HG02678 (cell line): Measurements from ENCODE around the gene CMTM8.
A peak's percentile ranks its signal among the peaks of the same experiment; 100 is the strongest.
"Not testable (repeated sequence)": the region's sequence is repeated elsewhere in the genome, so short reads cannot be mapped to it uniquely, and the experiment has no call there.

Source experiments
- ATAC-seq: cut with Tn5 transposase; IDR thresholded peaks from one replicate; pipeline ENCODE4 v1.9.1; 2021; ENCODE audit warnings: mild to moderate bottlenecking, moderate library complexity; ENCODE audit not compliant: unreplicated experiment

CMTM8 gene

DNA sequence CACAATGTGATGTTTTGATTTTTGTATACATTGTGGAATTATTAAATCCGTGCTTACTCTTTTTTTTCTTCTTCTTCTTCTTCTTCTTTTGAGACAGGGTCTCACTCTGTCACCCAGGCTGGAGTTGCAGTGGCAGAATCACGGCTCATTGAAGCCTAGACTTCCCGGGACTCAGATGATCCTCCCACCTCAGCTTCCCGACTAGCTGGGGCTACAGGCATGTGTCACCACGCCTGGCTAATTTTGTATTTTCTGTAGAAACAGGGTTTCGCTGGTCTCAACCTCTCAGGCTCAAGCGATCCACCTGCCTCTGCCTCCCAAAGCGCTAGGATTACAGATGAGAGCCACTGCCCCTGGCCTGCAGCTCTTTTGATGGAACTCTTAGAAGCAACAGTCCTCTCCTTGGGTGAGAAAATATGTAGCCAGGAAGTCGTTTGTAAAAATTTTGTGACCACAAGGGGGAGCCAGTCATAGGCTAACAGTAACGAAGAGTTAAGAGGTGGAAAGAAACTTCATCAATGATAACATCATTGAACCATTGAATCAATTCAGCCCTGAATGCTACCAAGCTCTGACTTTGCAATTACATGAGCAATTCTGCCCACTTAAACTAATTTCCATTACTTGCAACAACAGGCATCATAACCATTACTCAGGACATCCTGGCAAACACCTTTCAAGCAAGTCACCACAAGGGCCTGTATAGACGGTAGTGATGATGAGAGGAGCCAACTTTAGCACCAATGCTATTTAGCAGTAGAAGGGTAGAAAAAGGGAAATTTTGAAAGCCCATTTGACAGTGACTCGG, 136.5 kb downstream of the CMTM8 start:
- peak; percentile 57 for ATAC-seq

GRCh38 chr3:32375596-32375930, 137.1 kb downstream of the CMTM8 start:
- ATAC-seq = no peak

DNA sequence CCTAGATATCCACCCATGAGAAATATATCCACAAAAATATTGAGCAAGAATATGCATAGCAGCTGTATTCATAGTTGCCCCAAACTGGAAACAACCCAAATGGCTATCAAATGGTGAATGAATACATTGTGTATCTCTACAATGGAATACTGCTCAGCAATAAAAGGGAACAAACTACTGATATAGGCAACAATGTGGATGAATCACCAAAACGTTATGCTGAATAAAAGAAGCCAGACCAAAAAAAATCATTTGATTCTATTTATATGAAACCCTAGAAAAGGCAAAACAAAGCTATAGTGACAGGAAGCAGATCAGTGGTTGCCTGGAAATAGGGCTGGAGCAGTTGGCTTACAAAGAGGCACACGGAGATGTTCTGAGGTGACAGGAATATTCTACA, 137.6 kb downstream of the CMTM8 start:
- ATAC-seq = no peak

DNA sequence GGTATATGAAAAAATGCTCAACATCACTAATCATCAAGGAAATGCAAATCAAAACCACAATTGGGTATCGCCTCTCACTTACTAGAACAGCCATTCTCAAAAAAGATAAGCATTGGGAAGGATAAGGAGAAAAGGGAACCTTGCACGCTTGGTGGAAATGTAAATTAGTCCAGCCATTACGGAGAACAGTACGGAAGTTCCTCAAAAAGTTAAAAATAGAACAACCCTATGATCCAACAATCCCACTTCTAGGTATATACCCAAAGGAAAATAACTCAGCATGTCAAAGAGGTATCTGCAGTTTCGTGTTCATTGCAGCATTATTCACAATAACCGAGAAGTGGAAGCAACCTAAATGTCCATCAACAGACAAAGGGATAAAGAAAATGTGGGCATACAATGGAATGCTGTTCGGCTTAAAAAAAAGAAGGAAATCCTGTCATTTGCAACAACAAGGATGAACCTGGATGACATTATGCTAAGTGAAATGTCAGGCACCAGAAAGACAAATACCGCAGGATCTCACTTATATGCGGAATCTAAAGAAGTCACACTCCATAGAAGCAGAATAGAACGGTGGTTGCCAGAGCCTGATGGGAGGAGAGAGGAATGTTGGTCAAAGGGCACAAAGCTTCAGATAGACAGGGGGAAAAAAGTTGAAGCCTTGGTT, 141.5 kb downstream of the CMTM8 start:
- ATAC-seq = no peak

DNA sequence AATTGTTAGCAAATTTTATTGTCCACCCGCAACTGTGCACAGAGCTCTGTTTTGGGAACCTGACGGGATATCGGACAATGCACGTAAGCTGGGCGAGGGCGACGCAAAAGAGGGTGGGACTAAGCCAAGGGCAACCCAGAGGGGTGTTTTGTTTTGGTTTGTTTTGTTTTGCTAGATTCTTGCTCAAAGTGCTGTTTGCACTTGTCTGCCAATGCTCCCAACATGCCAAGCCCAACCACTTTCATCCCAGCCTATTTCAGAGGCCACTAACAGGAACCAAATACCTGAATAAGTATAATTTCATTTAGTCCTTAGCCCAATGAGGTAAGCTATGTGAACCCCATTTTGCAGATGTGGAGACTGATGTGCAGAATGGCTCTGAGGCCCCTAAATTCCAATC, 143.4 kb downstream of the CMTM8 start:
- ATAC-seq = no peak

- no peak for ATAC-seq
Observed at GRCh38 chr3:32383136-32383711, 144.7 kb downstream of the CMTM8 start.

GRCh38 chr3:32384938-32385337, 146.5 kb downstream of the CMTM8 start:
- no peak for ATAC-seq

DNA sequence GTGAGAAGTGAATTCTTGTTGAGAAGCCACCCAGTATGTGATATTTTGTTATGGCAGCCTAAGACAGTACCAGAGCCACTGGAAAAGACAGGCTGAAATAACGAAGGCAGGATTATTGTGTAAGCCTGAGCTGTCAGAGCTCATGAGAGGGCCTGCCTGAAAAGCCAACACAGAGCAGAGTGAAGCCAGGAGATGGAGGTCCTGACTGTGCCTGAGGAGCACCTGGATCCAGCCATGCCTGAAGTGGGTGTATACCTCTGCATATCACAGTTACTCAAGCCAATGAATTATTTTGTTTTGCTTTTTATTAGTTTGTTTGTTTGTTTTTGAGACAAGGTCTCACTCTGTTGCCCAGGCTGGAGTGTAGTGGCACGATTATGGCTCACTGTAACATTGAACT, 149.0 kb downstream of the CMTM8 start:
- no peak for ATAC-seq

DNA sequence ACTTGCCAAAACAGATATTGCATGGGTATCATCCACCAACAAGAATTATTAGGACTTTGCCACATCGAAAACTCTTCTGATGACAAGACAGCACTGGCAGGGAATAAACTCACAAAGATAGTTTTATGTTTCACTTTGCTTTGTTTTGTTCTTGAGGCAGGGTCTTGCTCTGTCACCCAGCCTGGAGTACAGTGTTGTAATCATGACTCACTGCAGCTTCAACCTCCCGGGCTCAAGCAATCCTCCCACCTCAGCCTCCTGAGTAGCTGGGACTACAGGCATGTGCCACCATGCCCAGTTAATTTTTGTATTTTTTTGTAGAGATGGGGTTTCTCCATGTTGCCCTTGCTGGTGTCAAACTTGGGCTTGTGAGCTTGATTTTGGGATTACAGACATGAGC, 151.1 kb downstream of the CMTM8 start:
- ATAC-seq = not testable (repeated sequence)

DNA sequence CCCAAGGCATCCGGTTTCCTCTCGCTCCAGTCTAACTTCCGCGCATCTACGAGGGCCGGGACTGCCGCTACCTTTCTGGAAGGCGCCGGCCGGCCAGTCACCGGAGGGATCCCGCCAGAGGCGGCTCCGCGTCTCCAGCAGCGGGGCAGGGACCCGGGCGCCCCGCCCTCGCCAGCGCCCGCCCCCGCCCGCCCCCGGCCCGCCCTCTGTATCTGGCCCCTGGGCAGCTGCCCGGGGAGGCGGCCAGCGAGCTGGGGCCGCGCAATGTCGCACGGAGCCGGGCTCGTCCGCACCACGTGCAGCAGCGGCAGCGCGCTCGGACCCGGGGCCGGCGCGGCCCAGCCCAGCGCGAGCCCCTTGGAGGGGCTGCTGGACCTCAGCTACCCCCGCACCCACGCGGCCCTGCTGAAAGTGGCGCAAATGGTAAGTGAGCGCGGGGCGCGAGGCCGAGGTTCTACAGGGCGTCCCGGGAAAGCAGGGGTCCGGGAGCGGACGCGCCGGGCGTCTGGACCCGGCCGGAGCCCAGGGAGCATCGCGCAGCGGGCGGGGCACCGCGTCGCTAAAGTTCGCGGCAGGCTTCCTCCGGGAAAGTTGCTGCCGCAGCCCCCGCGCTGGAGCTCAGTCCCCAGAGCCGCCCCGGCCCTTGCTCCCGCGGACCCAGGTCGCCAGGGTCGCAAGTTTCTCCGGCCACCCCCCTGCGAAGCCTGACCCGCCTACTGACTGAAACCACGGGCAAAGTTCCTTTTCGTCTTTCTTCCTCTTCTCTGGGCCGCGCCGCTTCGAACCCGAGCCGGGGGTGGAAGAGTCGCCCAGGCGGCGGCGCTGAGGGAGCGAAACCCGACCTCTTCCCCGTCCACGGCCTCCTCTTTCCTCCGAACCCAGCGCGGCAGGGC, 153.4 kb downstream of the CMTM8 start, which contains the start of gene CMTM7:
TSS of gene CMTM7 (plus strand) at position 211 of the 893 bp plus-strand sequence. CDS start at position 265, 54 bp downstream.
- peak; percentile 52 for ATAC-seq

GRCh38 chr3:32392536-32393302, 154.2 kb downstream of the CMTM8 start:
- ATAC-seq = peak; percentile 4

GRCh38 chr3:32395496-32395895, 157.0 kb downstream of the CMTM8 start:
- ATAC-seq = no peak

DNA sequence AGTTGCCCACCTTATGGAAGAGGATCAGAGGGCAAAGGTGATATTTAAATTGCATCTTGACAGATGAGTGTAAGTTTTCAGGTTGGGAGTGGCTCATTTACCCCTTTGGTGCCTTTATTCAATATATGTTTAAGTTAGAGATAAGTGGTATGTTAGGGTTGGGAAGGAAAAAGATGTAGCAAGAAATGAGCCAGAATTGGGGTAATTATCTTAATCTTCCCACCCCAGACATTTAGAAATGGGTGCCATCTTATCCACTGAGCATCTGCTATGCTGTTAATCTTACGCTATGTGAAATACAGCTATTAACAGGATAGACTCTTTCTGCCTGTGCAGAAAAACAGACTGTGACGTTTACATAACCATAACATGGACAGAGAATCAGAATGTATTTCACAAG, 159.5 kb downstream of the CMTM8 start:
- no peak for ATAC-seq

- no peak for ATAC-seq
Observed at GRCh38 chr3:32398531-32398930, 160.1 kb downstream of the CMTM8 start.

DNA sequence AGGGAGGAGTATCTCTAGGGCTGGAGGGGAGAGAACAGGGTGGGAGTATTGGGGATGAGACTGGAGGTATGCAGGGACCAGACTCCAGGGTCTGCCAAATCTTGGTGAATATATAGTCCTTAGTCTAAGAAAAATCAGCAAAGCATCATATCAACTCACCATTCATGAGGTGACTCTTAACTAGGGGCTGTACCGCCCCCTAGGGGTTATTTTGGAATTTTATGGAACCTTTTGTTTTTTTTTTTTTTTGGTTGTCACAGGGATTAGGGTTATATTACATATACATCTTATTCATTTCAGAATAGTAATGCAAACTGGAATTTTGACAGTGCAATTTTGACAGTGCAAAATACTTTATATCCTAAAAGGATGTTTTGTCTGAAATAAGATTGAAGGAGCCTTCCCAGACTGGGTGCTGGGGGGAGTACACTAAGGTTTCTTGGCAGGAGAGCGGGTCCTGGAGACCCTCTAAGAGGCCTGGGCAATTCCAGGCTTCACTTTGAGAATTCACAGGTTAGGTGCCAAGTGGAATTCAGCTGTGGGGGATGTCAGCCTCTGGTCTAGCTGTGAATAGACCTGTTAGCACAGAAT, 160.6 kb downstream of the CMTM8 start:
- ATAC-seq = no peak

- ATAC-seq = peak; percentile 18
Observed at GRCh38 chr3:32401126-32401525, 162.6 kb downstream of the CMTM8 start.

- peak; percentile 75 for ATAC-seq
Observed at GRCh38 chr3:32401556-32402081, 163.1 kb downstream of the CMTM8 start.

DNA sequence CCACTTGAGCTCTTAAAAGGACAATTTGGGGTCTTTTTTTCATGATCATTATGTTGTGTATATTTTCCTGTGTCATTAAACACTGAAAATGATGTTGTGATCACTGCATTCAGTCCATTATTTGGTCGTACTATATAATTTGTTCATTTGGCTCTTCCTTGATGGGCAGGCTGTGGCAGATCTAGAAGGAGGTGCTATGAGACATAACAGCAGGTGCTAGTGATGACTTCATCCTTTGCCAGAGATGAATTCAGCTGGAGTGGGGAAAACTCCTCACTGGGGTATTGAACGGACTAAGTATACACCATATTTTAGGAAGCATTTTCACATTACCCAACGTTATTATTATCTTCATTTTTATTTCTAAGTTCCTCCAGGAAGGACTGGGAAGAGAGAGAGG, 165.2 kb downstream of the CMTM8 start:
- no peak for ATAC-seq

DNA sequence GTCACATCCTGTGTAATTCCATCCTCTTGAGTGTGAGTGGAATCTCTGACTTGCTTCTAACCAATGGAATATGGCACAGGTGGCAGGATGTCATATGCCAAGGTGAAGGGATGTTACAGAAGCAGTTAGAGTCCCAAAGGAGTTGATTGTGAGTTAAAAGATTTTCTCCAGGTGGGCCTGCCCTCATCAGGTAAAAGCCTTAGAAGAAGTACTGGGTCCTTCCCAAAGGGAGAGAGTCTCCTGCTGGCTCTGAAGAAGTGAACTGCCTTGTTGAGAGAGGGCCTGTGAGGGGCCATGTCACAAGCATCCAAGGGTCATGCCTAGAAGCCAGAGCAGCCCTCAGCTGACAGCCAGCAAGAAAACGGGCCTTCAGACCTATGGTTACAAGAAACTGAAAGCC, 166.2 kb downstream of the CMTM8 start:
- ATAC-seq = no peak

DNA sequence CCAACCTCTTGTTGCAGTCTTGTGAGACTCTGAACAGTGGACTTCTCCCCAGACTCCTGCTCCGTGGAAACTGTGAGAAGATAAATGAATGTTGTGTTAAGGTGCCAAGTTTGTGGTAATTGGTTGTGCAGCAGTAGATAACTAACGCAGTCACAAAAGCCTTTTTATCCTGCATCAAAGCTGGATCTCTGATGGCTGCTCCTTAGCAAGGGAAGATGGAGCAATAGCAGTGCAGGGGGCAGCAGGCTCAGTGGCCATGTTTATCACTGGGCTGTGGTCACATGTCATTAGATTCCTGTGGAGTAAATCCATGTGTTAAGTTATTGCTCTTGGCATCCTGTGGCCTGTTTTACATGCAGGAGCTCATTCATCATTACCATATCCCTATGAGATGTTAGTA, 166.7 kb downstream of the CMTM8 start:
- no peak for ATAC-seq
